Glutamatergic neuron (in vitro differentiated cells): ENCODE data around the gene PKP2. TPM values are rescaled to one million over a fixed set of nuclear protein-coding genes. Genes with fewer than 3 reads are reported as not detected.

ENCODE experiments used
- DNase-seq: peaks from one replicate; pipeline ENCODE4 v3.0.0; 2022
- H3K27ac Mint-ChIP-seq: one replicate; pipeline ENCODE4 v1.8.0; 2020; ENCODE audit warnings: mild to moderate bottlenecking, mixed read lengths, inconsistent platforms; ENCODE audit not compliant: unreplicated experiment
- H3K27me3 Mint-ChIP-seq: one replicate; pipeline ENCODE4 v1.8.0; 2020; ENCODE audit warnings: mild to moderate bottlenecking, moderate library complexity, mixed read lengths, inconsistent platforms; ENCODE audit not compliant: unreplicated experiment
- H3K36me3 Mint-ChIP-seq: one replicate; pipeline ENCODE4 v1.8.0; 2020; ENCODE audit warnings: mild to moderate bottlenecking, mixed read lengths, inconsistent platforms; ENCODE audit not compliant: unreplicated experiment
- H3K4me1 Mint-ChIP-seq: one replicate; pipeline ENCODE4 v1.8.0; 2020; ENCODE audit warnings: mild to moderate bottlenecking, low read depth, mixed read lengths, inconsistent platforms; ENCODE audit not compliant: unreplicated experiment
- H3K4me3 Mint-ChIP-seq: one replicate; pipeline ENCODE4 v1.8.0; 2020; ENCODE audit warnings: mild to moderate bottlenecking, mixed read lengths, inconsistent platforms; ENCODE audit not compliant: unreplicated experiment
- H3K9me3 Mint-ChIP-seq: one replicate; pipeline ENCODE4 v1.8.0; 2020; ENCODE audit warnings: mild to moderate bottlenecking, moderate library complexity, mixed read lengths, inconsistent platforms; ENCODE audit not compliant: unreplicated experiment
- total RNA-seq: library from RNA; stranded (reverse); fragmentation: NEBNext Ultra II Directional; extraction: Animal tissue kit (Norgen Biotek cat#: 25700); gene quantifications from one replicate; pipeline ENCODE4 v1.2.1, GENCODE V29; 2021; ENCODE audit not compliant: unreplicated experiment
- TF ChIP-seq, protein P1 (sequence below): fragments of 200-600 bp; sonication (generic); IDR thresholded peaks from one replicate; pipeline ENCODE4 v1.5.0; 2021; ENCODE audit not compliant: partially characterized antibody, unreplicated experiment

Gene PKP2
- total RNA-seq, 1 donor from 2014 or later, result 2.5 TPM

DNA sequence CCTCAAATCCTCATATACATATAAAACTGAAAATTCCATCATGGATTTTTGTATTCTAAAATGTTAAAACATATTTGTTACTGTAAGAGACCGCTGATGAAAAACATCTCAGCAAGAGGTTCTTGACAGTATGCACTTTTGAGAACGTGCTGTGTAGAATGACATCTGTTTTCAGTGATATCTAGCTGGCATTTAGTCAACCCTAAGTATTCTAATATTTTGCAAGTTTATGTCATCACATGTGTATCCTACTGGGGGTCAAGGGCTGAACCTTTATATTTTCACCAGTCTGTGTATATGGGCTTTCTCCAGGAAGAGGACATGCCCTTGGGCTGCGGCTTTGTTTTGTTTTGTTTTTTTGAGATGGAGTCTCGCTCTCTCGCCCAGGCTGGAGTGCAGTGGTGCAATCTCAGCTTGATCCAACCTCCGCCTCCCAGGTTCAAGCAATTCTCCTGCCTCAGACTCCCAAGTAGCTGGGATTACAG is 118.8 kb downstream of the PKP2 start:
- H3K27me3 Mint-ChIP-seq, result peaks cover 2% of the 10 kb centered on the region
- H3K36me3 Mint-ChIP-seq, result no peaks in the 10 kb centered on the region
- no peaks in the 10 kb centered on the region for H3K9me3 Mint-ChIP-seq
- no peak overlapping the region for H3K27ac Mint-ChIP-seq
- no peak overlapping the region for H3K4me3 Mint-ChIP-seq
- no peaks in the 10 kb centered on the region for H3K4me1 Mint-ChIP-seq
- DNase-seq, result no peak
- TF ChIP-seq, protein P1, sequence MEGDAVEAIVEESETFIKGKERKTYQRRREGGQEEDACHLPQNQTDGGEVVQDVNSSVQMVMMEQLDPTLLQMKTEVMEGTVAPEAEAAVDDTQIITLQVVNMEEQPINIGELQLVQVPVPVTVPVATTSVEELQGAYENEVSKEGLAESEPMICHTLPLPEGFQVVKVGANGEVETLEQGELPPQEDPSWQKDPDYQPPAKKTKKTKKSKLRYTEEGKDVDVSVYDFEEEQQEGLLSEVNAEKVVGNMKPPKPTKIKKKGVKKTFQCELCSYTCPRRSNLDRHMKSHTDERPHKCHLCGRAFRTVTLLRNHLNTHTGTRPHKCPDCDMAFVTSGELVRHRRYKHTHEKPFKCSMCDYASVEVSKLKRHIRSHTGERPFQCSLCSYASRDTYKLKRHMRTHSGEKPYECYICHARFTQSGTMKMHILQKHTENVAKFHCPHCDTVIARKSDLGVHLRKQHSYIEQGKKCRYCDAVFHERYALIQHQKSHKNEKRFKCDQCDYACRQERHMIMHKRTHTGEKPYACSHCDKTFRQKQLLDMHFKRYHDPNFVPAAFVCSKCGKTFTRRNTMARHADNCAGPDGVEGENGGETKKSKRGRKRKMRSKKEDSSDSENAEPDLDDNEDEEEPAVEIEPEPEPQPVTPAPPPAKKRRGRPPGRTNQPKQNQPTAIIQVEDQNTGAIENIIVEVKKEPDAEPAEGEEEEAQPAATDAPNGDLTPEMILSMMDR, result no peak

DNA sequence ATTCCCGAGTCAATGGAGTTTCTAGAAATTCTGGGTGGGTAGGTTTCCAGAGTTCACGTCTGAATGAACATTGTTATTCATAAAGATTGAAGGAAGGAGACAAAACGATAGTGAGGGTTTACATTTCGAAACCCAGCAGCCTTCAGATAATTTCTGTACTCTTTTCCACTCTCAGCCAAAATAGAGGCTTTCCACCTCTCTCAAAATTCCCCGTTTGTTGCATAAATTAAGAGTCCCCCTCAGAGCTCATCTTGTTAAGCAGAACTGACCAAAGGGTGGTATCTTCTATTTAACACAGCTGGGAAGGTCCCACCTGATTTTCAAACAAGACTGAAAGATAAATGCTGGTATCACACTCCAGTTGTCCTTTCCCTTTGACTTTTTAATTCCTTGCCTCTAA is 119.4 kb downstream of the PKP2 start:
- no peak overlapping the region for H3K4me3 Mint-ChIP-seq
- no peak for DNase-seq
- H3K27me3 Mint-ChIP-seq, result peaks cover 2% of the 10 kb centered on the region
- H3K36me3 Mint-ChIP-seq, result no peaks in the 10 kb centered on the region
- H3K27ac Mint-ChIP-seq, result no peak overlapping the region
- H3K4me1 Mint-ChIP-seq, result no peaks in the 10 kb centered on the region
- H3K9me3 Mint-ChIP-seq, result no peaks in the 10 kb centered on the region
- TF ChIP-seq, protein P1, result no peak

DNA sequence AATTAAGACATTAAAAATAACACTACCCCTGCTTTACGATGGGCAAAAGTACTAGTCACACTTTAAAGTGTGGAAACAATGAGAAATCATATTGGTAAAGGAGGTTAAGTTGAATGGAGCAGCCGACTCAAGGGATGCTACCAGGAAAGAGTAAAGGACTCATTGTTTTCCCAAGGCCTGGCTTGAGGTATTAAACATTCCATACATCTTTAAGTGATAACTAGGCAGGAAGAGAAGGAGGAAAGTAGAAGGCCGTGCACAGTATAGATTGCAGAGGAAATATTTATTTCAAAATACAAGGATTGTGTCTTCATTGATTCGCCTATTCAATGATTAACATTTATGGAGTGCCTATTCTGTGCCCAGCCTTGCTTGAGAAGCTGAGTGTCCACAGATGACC is 120.3 kb downstream of the PKP2 start:
- peaks cover 2% of the 10 kb centered on the region for H3K27me3 Mint-ChIP-seq
- no peak for DNase-seq
- TF ChIP-seq, protein P1, result no peak
- no peak overlapping the region for H3K27ac Mint-ChIP-seq
- H3K36me3 Mint-ChIP-seq, result no peaks in the 10 kb centered on the region
- no peaks in the 10 kb centered on the region for H3K9me3 Mint-ChIP-seq
- H3K4me3 Mint-ChIP-seq, result no peak overlapping the region
- no peaks in the 10 kb centered on the region for H3K4me1 Mint-ChIP-seq

DNA sequence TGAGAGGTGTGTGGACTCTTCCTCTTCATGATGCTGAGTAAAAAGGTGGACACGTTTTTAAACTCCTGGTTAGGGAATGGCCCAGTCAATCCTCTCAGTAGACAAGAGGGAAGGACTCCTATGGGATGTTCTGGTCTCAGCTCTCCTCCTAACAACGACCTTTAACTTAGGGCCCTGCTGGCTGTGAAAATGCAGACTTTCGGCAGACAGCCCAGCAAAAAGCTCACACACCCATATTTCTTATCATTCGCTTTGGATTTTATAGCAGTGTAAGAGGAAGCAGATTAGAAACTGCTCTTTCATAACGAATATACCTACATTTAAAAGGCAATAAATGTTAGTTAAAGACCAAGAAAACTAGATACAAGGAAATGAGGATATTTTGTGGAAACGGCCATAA is 122.9 kb downstream of the PKP2 start:
- peaks cover 6% of the 10 kb centered on the region for H3K4me1 Mint-ChIP-seq
- H3K27ac Mint-ChIP-seq, result no peak overlapping the region
- H3K36me3 Mint-ChIP-seq, result no peaks in the 10 kb centered on the region
- H3K4me3 Mint-ChIP-seq, result no peak overlapping the region
- TF ChIP-seq, protein P1, result no peak
- no peak for DNase-seq
- H3K27me3 Mint-ChIP-seq, result peaks cover 2% of the 10 kb centered on the region
- H3K9me3 Mint-ChIP-seq, result no peaks in the 10 kb centered on the region

DNA sequence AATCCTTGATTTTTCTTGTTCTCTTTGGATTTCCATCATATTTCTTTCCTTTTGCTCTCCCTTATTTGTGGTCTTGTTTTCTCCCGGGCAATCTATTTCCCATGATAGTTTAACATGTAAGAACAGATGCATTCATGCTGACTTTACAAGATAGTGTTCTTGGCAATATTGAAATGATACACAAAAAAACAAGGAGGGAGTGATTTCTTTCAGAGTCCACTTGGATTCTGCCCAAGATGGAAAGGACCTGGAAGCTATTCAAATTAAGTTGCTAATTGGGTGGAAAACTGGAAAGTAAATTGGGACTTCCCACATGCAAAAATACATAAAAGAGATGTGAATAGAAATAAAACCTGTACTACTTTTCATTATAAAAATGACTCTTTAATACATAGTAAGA is 126.4 kb downstream of the PKP2 start:
- H3K36me3 Mint-ChIP-seq, result peaks cover 3% of the 10 kb centered on the region
- no peak for DNase-seq

More for the DNA sequence above, 126.4 kb downstream of the PKP2 start:
- H3K4me3 Mint-ChIP-seq, result no peak overlapping the region
- H3K27ac Mint-ChIP-seq, result no peak overlapping the region
- peaks cover 6% of the 10 kb centered on the region for H3K4me1 Mint-ChIP-seq
- H3K27me3 Mint-ChIP-seq, result no peaks in the 10 kb centered on the region
- TF ChIP-seq, protein P1, result no peak
- H3K9me3 Mint-ChIP-seq, result no peaks in the 10 kb centered on the region
